C4-2B (cell line): ENCODE results near the gene ALX4.

Source experiments
- ZFX ChIP-seq: fragments of 450-650 bp; IDR thresholded peaks from 2 replicates; pipeline ENCODE4 v1.6.1; 2017
- TF ChIP-seq, protein P1 (sequence below): fragments of 450-650 bp; conservative IDR thresholded peaks from 2 replicates; pipeline ENCODE4 v1.5.1; 2017; ENCODE audit warnings: mild to moderate bottlenecking

DNA sequence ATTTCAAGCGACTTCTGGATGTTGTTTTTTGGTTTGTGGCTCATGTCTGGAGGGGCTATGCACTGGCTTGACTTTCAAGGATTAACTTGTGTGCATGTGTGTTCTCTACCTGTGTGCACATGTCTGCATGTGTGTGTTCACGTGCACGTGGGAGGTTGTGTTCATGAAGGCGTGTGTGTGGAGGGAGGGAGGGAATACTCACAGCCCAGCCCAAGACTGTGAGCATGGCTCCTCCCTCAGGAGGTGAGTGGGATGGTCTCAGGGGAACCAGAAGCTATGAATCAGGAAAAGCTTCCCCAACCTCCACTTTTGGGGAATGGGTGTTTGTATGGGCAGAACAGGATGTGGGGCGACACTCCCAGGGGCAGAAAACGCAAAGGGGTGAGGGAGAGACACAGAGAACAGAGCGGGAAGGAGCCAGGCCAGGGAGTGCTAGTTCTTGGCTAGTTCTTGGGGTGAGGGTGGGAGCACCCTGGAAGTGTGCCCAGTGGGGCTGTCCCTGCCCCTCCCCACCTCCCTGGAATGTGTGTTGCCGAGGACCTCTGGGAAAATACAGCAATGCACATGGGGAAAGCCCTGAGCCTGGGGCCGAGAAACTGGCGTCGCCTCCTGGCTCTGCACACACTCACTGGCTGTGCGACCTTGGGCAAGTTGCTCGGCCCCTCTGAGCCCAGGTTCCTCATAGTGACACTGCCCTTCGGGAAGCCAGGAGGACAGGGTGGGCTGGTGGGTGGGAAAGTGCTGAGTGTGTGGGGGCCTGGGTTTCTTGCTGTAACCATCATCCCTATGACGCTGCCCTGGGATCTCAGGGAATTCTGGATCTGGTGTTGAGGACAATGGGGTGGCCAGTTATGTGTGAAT lies 16.9 kb upstream of the ALX4 start:
- TF ChIP-seq, protein P1, sequence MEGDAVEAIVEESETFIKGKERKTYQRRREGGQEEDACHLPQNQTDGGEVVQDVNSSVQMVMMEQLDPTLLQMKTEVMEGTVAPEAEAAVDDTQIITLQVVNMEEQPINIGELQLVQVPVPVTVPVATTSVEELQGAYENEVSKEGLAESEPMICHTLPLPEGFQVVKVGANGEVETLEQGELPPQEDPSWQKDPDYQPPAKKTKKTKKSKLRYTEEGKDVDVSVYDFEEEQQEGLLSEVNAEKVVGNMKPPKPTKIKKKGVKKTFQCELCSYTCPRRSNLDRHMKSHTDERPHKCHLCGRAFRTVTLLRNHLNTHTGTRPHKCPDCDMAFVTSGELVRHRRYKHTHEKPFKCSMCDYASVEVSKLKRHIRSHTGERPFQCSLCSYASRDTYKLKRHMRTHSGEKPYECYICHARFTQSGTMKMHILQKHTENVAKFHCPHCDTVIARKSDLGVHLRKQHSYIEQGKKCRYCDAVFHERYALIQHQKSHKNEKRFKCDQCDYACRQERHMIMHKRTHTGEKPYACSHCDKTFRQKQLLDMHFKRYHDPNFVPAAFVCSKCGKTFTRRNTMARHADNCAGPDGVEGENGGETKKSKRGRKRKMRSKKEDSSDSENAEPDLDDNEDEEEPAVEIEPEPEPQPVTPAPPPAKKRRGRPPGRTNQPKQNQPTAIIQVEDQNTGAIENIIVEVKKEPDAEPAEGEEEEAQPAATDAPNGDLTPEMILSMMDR, result no peak
- TF ChIP-seq ZFX, result no peak
